HTERT RPE-1 (cell line): ENCODE results near the gene ACE.

Experiments used
- in situ Hi-C: fragments of 300-500 bp; cut with MboI; formaldehyde crosslinking; loops from 4 replicates; pipeline ENCODE4 v1.14.3; 2020; ENCODE audit warnings: low sequenced_read_pairs

Gene ACE

GRCh38 chr17:63476854-63477479 lies at the start of gene ACE:
ACE (plus strand) TSS chr17:63477061; CDS start chr17:63477095, 34 bp downstream.
- in situ Hi-C loops = no loop called here

GRCh38 chr17:63429766-63430165 lies 47.1 kb upstream of the ACE start:
- in situ Hi-C loops = no loop called here

GRCh38 chr17:63430223-63430622 lies 46.6 kb upstream of the ACE start:
- in situ Hi-C loops = no loop called here

DNA sequence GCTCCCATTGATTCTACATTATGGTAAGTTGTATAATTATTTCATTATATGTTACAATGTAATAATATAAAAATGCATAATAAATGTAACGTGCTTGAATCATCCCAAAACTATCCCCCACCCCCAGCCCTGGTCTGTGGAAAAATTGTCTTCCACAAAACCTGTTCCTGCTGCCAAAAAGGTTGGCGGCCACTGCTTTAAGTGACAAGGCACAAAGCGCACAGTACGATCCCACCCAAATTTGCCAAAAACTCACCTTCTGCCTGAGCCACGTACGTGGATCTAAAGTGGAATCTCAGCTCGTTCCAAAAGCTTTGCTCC lies 45.3 kb upstream of the ACE start:
- in situ Hi-C loops = no loop called here

DNA sequence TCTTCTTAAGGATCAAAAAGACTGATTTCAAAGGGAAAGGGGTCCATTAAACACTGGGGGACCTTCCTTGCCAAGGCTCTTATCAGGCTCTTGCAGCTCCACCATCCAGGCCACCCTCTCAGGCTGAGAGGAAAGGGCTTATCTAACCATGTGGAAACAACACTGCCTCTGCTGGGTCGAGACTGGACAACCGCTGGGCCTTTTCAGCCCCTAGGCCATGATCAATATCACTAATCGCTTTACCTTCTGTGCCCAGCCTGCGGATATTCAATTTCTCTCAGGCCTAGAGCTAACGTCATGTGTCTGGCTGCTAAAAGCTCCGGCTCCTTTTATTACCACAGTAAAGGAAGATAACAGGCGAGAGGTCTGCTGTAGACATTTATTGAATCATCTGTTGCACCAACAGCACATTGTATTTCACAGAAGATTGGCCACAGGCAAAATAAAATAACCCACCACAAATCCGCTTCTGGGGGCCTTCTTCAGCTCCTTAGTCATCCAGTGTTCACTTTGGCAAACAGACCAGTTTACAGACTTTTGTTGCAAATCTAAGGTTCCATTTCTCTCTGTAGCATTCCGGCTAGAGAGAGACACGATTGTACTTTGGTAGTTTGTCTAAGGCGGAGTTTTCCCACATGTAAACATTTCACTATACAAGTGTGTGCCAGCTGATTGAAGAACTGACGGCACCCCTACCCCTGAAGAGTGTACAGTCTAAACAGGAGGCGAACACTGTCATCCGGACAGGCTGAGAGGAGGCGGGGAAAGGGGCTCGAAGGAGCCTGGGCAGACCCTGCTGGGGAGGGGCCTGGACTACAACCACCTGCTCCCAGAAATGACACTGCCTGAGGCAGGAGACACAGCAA lies 44.7 kb upstream of the ACE start:
- in situ Hi-C loops = no loop called here

- in situ Hi-C loops = no loop called here
Observed at GRCh38 chr17:63433746-63434591, 42.9 kb upstream of the ACE start.

DNA sequence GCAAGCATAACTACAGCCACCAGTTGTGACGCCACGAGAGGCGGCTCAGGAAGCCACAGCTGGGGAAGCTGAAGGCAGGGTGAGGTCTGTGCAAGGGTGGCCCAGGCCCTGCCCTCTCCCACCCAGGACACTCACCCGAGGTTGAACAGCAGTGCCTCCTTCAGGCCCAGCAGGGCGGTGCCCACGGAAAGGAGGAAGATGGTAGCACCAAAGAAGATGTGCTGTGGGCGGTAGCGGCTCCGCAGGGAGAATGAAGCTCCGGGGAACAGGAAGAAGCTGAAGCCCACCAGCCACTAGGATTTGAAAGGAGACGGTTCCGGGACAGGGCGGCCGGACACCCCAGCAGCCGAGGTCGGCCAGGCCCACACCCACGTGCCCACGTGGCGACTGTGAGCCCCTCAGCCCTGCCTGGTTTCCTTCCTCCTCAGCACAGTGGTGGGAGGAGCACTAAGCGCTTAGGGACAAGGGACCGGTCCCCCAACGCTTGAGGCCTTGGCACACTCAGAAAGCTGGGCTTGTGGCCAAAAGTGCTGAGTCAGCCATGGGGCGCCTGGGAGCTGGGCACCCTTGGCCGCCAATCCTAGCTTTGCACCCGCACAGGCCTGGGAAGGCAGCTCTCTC lies 41.8 kb upstream of the ACE start:
- in situ Hi-C loops = no loop called here

DNA sequence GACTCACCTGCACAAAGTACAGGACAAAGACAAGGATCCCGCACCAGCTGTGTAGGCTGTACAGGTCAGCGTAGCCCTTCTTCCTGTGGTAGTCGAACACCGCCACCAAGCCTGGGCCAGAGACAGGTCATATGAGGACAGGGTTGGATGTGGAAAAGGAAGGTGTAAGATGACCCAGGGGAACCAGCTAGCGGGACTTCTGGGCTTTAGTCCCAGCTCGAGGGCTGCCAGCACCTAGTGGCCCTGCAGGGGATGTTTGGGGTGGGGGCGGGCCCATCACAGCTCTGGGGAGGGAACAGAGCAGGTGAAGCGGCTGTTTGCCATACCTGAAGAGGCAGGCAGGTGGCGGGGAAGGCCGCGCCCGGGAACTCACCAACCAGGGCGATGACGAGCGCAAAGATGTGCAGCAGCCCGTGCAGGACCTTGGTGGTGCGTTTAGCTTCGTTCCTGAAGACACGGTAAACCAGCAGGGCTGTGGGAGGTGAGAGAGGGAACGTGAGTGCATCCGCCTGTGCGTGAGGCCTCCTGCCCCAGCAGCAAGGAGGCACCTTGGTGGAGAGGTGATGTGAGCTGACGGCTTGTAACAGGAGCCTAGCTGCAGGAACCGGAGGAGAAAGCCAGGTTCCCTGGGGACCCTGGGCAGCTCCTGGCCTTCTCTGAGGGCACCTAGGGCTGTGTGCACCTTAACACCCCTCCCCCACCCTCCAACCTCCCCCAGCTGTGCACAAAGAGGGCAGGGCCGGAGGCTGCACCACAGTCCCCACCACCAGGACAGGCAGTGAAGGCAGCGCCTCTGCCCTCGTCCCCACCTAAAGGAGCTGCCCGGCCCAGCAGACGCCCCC lies 41.0 kb upstream of the ACE start:
- in situ Hi-C loops = no loop called here

- in situ Hi-C loops = no loop called here
Observed at GRCh38 chr17:63436523-63437110, 40.2 kb upstream of the ACE start.

GRCh38 chr17:63437287-63438091 lies 39.4 kb upstream of the ACE start:
- in situ Hi-C loops = no loop called here

- in situ Hi-C loops = no loop called here
Observed at GRCh38 chr17:63438092-63439051, 38.5 kb upstream of the ACE start.

DNA sequence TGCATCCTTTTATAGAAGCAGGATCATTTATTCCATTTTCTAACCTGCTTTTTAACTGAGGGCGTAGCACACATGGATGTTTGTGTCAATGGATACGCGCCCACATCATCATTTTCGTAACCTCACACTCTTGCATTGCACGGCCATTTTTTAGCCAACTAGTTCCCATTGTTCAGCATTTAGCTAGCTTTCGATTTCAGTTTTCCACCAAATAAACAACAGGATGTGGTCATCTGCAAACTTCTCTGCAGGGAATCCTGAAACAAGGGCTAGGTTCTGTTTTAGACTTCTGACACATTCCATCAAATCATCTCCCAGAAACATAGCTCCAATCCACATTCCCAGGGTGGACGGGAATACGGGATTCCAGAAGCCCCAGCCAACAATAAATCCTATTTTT lies 37.2 kb upstream of the ACE start:
- in situ Hi-C loops = no loop called here

DNA sequence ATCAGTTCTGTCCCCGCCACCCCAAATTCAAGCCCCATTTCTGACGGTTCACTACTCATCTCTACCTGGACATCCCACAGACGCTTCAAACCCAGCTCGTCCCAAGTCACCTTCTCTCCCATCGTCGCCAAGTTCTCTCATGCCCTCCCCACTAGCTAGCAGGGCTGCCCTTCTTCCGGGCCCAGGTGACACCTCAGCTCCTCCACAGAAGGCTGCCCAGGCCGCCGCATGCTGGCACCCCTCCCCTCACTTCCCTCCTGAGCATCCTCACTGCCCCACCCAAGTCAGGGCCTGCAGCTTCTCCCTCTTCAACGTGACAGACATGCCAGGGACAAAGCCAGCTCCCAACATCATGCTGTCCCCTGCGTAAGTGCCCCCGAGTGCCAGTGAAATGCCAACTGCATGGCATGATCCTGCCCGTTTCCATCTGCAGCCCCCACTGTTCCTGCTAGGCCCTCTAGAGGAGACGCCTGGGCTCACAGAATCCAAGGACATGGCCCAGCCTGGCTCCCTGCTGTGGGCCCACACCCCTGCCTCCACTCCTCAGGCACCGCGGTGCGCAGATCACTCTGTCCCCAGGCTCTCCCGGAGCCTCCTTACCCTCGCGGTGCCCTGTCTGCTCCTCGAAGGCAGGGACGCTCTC lies 36.6 kb upstream of the ACE start:
- in situ Hi-C loops = no loop called here

GRCh38 chr17:63440770-63441335 lies 36.0 kb upstream of the ACE start:
- in situ Hi-C loops = no loop called here

DNA sequence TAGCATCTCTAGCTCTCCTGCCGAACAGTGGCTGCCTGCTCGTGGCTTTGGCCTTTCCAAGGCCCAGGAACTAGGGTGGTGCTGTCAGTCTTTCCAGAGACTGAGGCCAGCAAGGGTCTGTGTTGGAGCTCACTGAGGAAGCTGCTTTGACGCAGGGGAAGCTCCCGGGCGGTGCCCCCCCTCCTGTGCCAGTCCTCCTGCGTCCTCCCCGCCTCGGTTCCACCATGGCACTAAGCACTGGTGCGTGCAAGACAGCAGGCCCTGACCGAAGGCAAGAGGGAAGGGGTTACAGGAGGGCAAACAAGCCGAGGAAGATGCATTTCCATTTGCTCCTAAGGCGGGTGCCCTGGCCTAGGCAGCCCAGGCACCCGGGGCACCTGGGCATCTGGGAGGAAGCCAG lies 35.2 kb upstream of the ACE start:
- in situ Hi-C loops = no loop called here

- in situ Hi-C loops = no loop called here
Observed at GRCh38 chr17:63442074-63442473, 34.8 kb upstream of the ACE start.

DNA sequence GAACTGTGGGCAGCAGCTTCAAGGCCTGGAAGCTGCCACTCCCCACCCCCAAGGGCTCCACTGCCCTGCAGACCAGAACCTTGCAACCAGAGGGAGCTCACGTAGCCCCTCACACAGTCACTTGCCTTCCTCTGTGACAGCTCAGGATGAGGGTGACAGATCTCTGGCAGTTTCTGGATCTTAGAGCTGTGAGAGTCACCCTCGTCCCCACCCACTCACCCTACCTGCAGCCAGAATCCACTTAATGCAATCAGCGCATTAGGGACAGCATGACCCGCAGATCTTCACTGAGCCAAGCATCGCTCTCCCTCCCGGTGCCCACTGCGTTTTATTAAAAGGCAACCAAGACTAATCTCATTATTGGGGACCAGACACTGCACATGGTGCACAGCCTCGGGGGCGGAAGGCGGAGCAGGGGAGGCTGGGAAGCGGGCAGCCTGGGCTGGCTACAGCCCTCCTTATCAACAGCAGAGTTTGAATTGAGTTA lies 34.3 kb upstream of the ACE start:
- in situ Hi-C loops = no loop called here
